Pancreas (tissue), 10 donors: Measurements from ENCODE around the gene IDE. TPM values are rescaled to one million over a fixed set of nuclear protein-coding genes. Genes with fewer than 3 reads are reported as not detected.

Experiments used
- ATAC-seq, 4 donors: fragments of 200-7000 bp; cut with Tn5 transposase; one replicate each; pipeline versions ENCODE4 v1.8.0 to v1.9.1; 2020; ENCODE audit warnings: mild to moderate bottlenecking in 4 of 4, moderate library complexity in 4 of 4
- DNase-seq, 6 donors: peaks; one replicate each; pipeline ENCODE4 v3.0.0-alpha.2; 2020
- FAIRE-seq: peaks from 2 replicates; lab custom pipeline; 2012; peaks lifted over from hg19 to GRCh38; lab: Jason Lieb, UNC
- H3K27ac ChIP-seq, 4 donors: fragments of 200-600 bp; sonication (generic); 1 replicate in 3 of 4; 2 replicates in 1 of 4; pipeline versions ENCODE4 v1.5.0 to v1.8.0; 2020
- H3K27me3 ChIP-seq, 4 donors: fragments of 200-600 bp; one replicate each; pipeline ENCODE4 v1.8.0; 2021
- H3K36me3 ChIP-seq, 3 donors: fragments of 200-600 bp; sonication (generic) in 1 of 3; one replicate each; pipeline versions ENCODE4 v1.5.0 to v1.8.0; 2020 to 2021
- H3K4me1 ChIP-seq, 3 donors: fragments of 200-600 bp; one replicate each; pipeline ENCODE4 v1.8.0; 2021
- H3K4me3 ChIP-seq, 4 donors: fragments of 200-600 bp; sonication (generic) in 2 of 4; one replicate each; pipeline versions ENCODE4 v1.5.0 to v1.8.0; 2020 to 2021
- H3K9me3 ChIP-seq, 4 donors: fragments of 200-600 bp; one replicate each; pipeline ENCODE4 v1.8.0; 2021
- CTCF ChIP-seq, 4 donors: fragments of 200-600 bp; sonication (generic) in 3 of 4; IDR thresholded peaks; one replicate each; pipeline versions ENCODE4 v1.5.0 to v1.8.0; 2021; ENCODE audit warnings: antibody characterized with exemption in 4 of 4
- WGBS, 2 donors: extraction: QIAGEN DNeasy Blood & Tissue Kit; methylation state at CpG; one replicate each; pipeline ENCODE4 v1.1.7; 2013; 5-methylcytosine and 5-hydroxymethylcytosine counted together
- intact Hi-C, 3 donors: fragments of 100-400 bp; cut with DNase I; formaldehyde crosslinking; loops; one replicate each; pipeline versions ENCODE4 v1.11.1 to v1.14.2; 2022
- polyA plus RNA-seq, 2 donors: library from polyadenylated mRNA; stranded (reverse); fragments of 200-250 nt; gene quantifications; one replicate each; pipeline ENCODE4 v1.2.3, GENCODE V29; 2013
- total RNA-seq, 6 donors: library from RNA; stranded (reverse); fragmentation: NEBNext Ultra II Directional in 4 of 6; extraction: Animal tissue kit (Norgen Biotek cat#: 25700) in 4 of 6; gene quantifications; one replicate each; pipeline versions ENCODE4 v1.2.1 to v1.2.4, GENCODE V29; 2021 to 2023
- donor health status: healthy with polysubstance abuse.
- donor health status: DM: no; HTN: no; CAD: no; lungs with moderate emphysema.
- donor health status: DM: no; HTN: no; CAD: no.
- donor health status: control.
- donor health status: control.
- donor health status: Bipolar disorder and iron deficiency.
- donor health status: DM: yes; HTN: yes; CAD: no.
- donor health status: DM: no; HTN: no; CAD: no.
- donor health status: DM: no; HTN: no; CAD: no.
- donor health status: DM: yes; HTN: yes; CAD: no.

Gene IDE
- total and polyA plus RNA-seq, 8 donors = 8.2 to 30.3 (median 20.3) TPM

GRCh38 chr10:92595505-92595904 lies 21.6 kb upstream of the IDE start:
- ATAC-seq = no peak

GRCh38 chr10:92593619-92594588 lies 20.0 kb upstream of the IDE start:
- ATAC-seq (no peak), DNase-seq (no peak), FAIRE-seq (no peak)
- Histone ChIP-seq H3K9me3 (no peaks in the 10 kb centered on the region), H3K4me1 (peaks cover 0 to 12% (median 6%) of the 10 kb centered on the region in 3 donors), H3K27me3 (no peaks in the 10 kb centered on the region), H3K27ac (no peak overlapping the region), H3K4me3 (peak overlapping the region in 3 of 4 donors; percentile 48 to 78 (median 67)), H3K36me3 (no peaks in the 10 kb centered on the region)
- intact Hi-C loops = no loop called here
- WGBS, 2 donors = 11 to 14% methylated on average over 9 of the region's 9 CpGs
- TF ChIP-seq CTCF (IDR thresholded peaks at IDR 0.05) = no peak

More at GRCh38 chr10:92595505-92595904, 21.6 kb upstream of the IDE start:
- FAIRE-seq (no peak), DNase-seq (no peak)
- Histone ChIP-seq H3K36me3 (no peaks in the 10 kb centered on the region), H3K27ac (no peak overlapping the region), H3K27me3 (no peaks in the 10 kb centered on the region), H3K4me1 (peaks cover 0 to 12% (median 6%) of the 10 kb centered on the region in 3 donors), H3K4me3 (no peak overlapping the region), H3K9me3 (no peaks in the 10 kb centered on the region)
- no peak for TF ChIP-seq CTCF (IDR thresholded peaks at IDR 0.05)
- intact Hi-C loops = no loop called here
- WGBS, 2 donors = 89 to 93% methylated on average over 2 of the region's 2 CpGs

GRCh38 chr10:92592761-92593618 lies 19.1 kb upstream of the IDE start, which contains the start of gene KIF11:
Gene KIF11, plus strand, starts transcription at chr10:92593130. Its CDS starts 246 bp downstream, at chr10:92593376.
- ATAC-seq (peak; percentile 91 to 97 (median 94)), FAIRE-seq (peak; percentile 54), DNase-seq (peak; percentile 95 to 97 (median 96))
- no peak for TF ChIP-seq CTCF (IDR thresholded peaks at IDR 0.05)
- no peaks in the 10 kb centered on the region for H3K27me3 ChIP-seq
- WGBS, 2 donors = 0 to 1% methylated on average over 61 of the region's 61 CpGs
- H3K4me1 ChIP-seq = peaks cover 0 to 12% (median 6%) of the 10 kb centered on the region in 3 donors
- H3K27ac ChIP-seq = peak within 1 kb of the TSS; percentile 78 to 93 (median 82)
- no peaks in the 10 kb centered on the region for H3K36me3 ChIP-seq
- intact Hi-C loops = no loop called here
- H3K4me3 ChIP-seq = peak within 1 kb of the TSS; percentile 48 to 78 (median 60)
- H3K9me3 ChIP-seq = no peaks in the 10 kb centered on the region

GRCh38 chr10:92591550-92592022 lies 17.7 kb upstream of the IDE start:
- Histone ChIP-seq H3K27ac (peak overlapping the region; percentile 78 to 93 (median 82)), H3K27me3 (no peaks in the 10 kb centered on the region), H3K4me1 (peaks cover 0 to 12% (median 6%) of the 10 kb centered on the region in 3 donors), H3K9me3 (no peaks in the 10 kb centered on the region), H3K4me3 (peak overlapping the region; percentile 32 to 78 (median 60)), H3K36me3 (no peaks in the 10 kb centered on the region)
- DNase-seq (peak; percentile 87 to 94 (median 88)), ATAC-seq (peak; percentile 85 to 91 (median 90)), FAIRE-seq (no peak)
- 0 to 1% methylated on average over 38 of the region's 38 CpGs for WGBS, 2 donors
- intact Hi-C loops = no loop called here
- TF ChIP-seq CTCF (IDR thresholded peaks at IDR 0.05) = peak in 1 of 4 donors; percentile 6
